T-helper 1 cell (primary cell): ENCODE results near the gene SLC49A4.

Experiments used
- DNase-seq, 5 donors: peaks; one replicate each; pipeline ENCODE4 v3.0.0-alpha.2; 2012 to 2020

The SLC49A4 gene

GRCh38 chr3:122912772-122913538, 118.1 kb downstream of the SLC49A4 start:
- DNase-seq = no peak

- DNase-seq = no peak
These were observed 118.8 kb downstream of the SLC49A4 start for GRCh38 chr3:122913539-122914100.

- no peak for DNase-seq
These were observed 120.6 kb downstream of the SLC49A4 start for GRCh38 chr3:122915300-122916055.

GRCh38 chr3:122916084-122916483, 121.2 kb downstream of the SLC49A4 start:
- no peak for DNase-seq

GRCh38 chr3:122916580-122916979, 121.7 kb downstream of the SLC49A4 start:
- no peak for DNase-seq

GRCh38 chr3:122917412-122917811, 122.5 kb downstream of the SLC49A4 start:
- no peak for DNase-seq

- no peak for DNase-seq
These were observed 123.9 kb downstream of the SLC49A4 start for GRCh38 chr3:122918576-122919290.

GRCh38 chr3:122919291-122919610, 124.4 kb downstream of the SLC49A4 start:
- no peak for DNase-seq

GRCh38 chr3:122920986-122921385, 126.1 kb downstream of the SLC49A4 start:
- no peak for DNase-seq

GRCh38 chr3:122921791-122922651, 127.2 kb downstream of the SLC49A4 start:
- peak in 1 of 5 donors; percentile 34 for DNase-seq

- no peak for DNase-seq
These were observed 128.7 kb downstream of the SLC49A4 start for GRCh38 chr3:122923611-122924010.

- DNase-seq = no peak
These were observed 129.2 kb downstream of the SLC49A4 start for GRCh38 chr3:122924056-122924455.

- DNase-seq = no peak
These were observed 130.9 kb downstream of the SLC49A4 start for GRCh38 chr3:122925756-122926155.

GRCh38 chr3:122926322-122926721, 131.5 kb downstream of the SLC49A4 start:
- DNase-seq = no peak

GRCh38 chr3:122926811-122927210, 131.9 kb downstream of the SLC49A4 start:
- DNase-seq = no peak

- DNase-seq = no peak
These were observed 132.9 kb downstream of the SLC49A4 start for GRCh38 chr3:122927726-122928125.

- no peak for DNase-seq
These were observed 133.7 kb downstream of the SLC49A4 start for GRCh38 chr3:122928396-122929187.

- no peak for DNase-seq
These were observed 134.6 kb downstream of the SLC49A4 start for GRCh38 chr3:122929188-122930062.

GRCh38 chr3:122930063-122930997, 135.5 kb downstream of the SLC49A4 start:
- no peak for DNase-seq
